MM.1S (cell line): Measurements from ENCODE around the gene FMN1.

Experiments
- EZH2 ChIP-seq: fragments of 300-600 bp; sonication (generic); optimal IDR thresholded peaks from 2 replicates; pipeline ENCODE3; 2017; ENCODE audit warnings: low read depth, mild to moderate bottlenecking, antibody characterized with exemption, low read length, mixed read lengths
- EZH2phosphoT487 ChIP-seq: fragments of 300-600 bp; sonication (generic); IDR thresholded peaks from 2 replicates; pipeline ENCODE4 v1.6.1; 2018; ENCODE audit warnings: antibody characterized with exemption, low read length
- TF ChIP-seq, protein P1 (sequence below): fragments of 300-600 bp; sonication (generic); IDR thresholded peaks from 2 replicates; pipeline ENCODE4 v1.5.1; 2016; ENCODE audit warnings: antibody characterized with exemption, low read length, mixed read lengths

DNA sequence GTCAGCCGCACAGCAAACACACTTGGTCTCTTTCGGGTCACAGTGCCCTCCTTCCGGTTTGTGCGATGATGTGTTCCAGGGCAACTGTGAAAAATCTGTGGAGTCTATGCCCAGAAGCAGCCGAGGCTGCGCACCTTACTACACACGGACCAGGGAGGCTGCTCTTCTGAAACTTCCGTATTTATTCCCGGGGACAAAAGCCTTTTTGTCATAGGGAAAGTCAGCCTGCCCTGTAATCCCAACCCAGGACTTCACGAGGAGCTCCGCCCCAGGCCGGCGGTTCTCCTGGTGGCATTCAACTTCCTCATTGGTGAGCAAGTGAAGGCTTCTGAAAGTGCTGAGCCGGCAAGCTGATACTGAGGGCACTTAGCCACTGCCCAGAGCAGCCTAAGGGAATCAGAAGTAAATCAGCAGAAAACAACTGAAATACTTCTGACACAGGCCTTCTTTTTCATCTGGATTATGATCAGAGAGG lies 126.5 kb downstream of the FMN1 start:
- TF ChIP-seq EZH2 (no peak), EZH2phosphoT487 (no peak)
- TF ChIP-seq, protein P1, sequence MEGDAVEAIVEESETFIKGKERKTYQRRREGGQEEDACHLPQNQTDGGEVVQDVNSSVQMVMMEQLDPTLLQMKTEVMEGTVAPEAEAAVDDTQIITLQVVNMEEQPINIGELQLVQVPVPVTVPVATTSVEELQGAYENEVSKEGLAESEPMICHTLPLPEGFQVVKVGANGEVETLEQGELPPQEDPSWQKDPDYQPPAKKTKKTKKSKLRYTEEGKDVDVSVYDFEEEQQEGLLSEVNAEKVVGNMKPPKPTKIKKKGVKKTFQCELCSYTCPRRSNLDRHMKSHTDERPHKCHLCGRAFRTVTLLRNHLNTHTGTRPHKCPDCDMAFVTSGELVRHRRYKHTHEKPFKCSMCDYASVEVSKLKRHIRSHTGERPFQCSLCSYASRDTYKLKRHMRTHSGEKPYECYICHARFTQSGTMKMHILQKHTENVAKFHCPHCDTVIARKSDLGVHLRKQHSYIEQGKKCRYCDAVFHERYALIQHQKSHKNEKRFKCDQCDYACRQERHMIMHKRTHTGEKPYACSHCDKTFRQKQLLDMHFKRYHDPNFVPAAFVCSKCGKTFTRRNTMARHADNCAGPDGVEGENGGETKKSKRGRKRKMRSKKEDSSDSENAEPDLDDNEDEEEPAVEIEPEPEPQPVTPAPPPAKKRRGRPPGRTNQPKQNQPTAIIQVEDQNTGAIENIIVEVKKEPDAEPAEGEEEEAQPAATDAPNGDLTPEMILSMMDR, result no peak
